Measurements from ENCODE around the gene UGT1A6.

- TF ChIP-seq EZH2 (IDR thresholded peaks at IDR 0.05; ENCODE audit: borderline replicate concordance, low read length): no peak
- TF ChIP-seq CTCF (IDR thresholded peaks at IDR 0.05; ENCODE audit: low read length): no peak
Measured at GRCh38 chr2:233689501-233689900, 3.2 kb upstream of the UGT1A6 start.
